AG09309 (cell line): ENCODE measurements around the gene IRF2BPL.

Source experiments
- DNase-seq: peaks from one replicate; pipeline ENCODE4 v3.0.0-alpha.2; 2010; ENCODE audit warnings: low read depth
- H3K4me3 ChIP-seq: 2 replicates; pipeline ENCODE4 v1.5.1; 2011; ENCODE audit warnings: mild to moderate bottlenecking, low read depth, low read length, moderate library complexity; ENCODE audit not compliant: control insufficient read depth
- TF ChIP-seq, protein P1 (sequence below): IDR thresholded peaks from 2 replicates; pipeline ENCODE4 v1.5.1; 2011; ENCODE audit warnings: mild to moderate bottlenecking, low read depth, low read length, inconsistent platforms; ENCODE audit not compliant: insufficient read depth, control insufficient read depth; ENCODE audit errors: missing control alignments

Gene IRF2BPL

DNA sequence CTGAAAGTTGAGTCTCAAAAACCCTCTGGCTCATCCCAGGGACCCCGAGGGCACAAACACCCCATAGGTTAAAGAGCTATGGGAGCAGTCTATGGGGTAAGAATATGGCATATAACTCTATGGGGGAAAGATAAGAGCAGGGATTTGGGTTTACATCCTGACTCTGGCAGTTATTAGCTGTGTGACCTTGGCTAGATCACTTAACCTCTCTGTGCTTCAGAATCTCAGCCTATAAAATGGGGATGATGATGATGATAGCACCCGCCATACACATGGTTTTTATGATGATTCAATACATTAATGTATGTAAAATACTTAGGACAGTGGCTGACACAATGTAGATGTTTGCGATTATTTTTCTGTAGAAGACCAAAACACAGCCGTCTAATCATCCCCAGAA lies 26.2 kb downstream of the IRF2BPL start:
- H3K4me3 ChIP-seq: no peak overlapping the region
- TF ChIP-seq, protein P1, sequence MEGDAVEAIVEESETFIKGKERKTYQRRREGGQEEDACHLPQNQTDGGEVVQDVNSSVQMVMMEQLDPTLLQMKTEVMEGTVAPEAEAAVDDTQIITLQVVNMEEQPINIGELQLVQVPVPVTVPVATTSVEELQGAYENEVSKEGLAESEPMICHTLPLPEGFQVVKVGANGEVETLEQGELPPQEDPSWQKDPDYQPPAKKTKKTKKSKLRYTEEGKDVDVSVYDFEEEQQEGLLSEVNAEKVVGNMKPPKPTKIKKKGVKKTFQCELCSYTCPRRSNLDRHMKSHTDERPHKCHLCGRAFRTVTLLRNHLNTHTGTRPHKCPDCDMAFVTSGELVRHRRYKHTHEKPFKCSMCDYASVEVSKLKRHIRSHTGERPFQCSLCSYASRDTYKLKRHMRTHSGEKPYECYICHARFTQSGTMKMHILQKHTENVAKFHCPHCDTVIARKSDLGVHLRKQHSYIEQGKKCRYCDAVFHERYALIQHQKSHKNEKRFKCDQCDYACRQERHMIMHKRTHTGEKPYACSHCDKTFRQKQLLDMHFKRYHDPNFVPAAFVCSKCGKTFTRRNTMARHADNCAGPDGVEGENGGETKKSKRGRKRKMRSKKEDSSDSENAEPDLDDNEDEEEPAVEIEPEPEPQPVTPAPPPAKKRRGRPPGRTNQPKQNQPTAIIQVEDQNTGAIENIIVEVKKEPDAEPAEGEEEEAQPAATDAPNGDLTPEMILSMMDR: no peak
- DNase-seq: no peak

DNA sequence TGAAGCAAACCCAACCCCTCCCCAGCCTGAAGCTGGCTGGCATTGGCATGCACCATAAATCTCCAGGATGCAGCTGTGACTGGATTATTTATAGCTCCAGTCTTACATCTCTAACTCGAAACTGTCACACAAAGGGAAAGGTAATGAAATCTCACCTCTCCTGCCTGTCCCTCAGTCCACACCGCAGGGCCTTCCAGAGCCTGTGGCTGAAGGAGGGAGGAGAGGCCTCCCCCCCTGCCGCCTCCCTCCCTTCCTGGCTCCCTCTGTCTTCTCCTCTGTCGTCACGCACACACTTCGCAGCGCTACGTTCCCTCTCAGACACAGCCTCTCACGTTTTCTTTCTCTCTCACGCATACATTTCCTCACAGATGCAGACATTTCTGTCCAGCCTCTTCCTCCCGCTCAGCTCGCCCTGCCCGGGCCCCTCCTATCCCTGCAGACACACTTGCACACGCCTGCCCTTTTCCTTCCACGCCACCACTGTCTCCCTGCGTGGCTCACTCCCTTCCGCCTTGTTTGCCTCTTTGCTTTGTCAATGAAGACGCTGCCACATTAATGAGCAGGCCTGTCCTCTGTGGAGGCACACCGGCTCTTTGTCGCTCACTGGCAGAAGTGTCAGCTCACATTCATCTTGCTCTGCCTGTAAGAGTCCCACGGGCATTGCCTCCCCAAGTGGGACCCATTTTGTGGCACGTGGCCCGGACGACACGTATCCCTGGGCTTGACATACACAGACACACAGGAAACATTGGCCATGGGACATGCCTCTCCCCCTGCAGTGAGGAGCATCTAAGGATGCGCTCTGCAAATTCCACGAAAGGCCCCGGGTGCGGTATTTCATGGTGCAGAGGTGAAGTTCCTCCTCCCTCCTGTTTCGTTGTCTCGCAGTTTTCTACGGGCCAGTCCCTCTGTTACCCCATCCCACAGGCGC lies 27.9 kb downstream of the IRF2BPL start:
- DNase-seq: no peak
- no peak overlapping the region for H3K4me3 ChIP-seq
- TF ChIP-seq, protein P1: no peak

DNA sequence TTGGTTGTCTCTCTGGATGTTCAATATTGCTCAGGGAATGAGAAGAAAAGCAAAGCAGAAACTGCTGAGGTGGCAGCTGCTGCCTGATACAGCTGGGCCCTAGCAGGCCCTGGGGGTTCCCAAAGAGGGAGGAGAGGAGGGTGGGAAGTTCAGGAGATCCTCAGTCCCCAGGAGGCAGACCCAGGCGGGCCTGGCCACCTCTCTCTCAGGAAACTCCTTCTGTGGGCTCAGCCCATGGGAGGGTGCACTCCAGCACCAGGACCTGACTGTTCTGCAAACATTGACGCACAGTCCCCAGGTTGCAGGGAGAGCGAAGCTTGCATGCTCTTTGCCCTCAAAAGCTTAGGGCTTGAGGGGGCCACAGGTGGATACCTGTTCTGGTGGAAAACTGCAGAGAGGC lies 29.6 kb downstream of the IRF2BPL start:
- TF ChIP-seq, protein P1: no peak
- no peak overlapping the region for H3K4me3 ChIP-seq
- DNase-seq: no peak

DNA sequence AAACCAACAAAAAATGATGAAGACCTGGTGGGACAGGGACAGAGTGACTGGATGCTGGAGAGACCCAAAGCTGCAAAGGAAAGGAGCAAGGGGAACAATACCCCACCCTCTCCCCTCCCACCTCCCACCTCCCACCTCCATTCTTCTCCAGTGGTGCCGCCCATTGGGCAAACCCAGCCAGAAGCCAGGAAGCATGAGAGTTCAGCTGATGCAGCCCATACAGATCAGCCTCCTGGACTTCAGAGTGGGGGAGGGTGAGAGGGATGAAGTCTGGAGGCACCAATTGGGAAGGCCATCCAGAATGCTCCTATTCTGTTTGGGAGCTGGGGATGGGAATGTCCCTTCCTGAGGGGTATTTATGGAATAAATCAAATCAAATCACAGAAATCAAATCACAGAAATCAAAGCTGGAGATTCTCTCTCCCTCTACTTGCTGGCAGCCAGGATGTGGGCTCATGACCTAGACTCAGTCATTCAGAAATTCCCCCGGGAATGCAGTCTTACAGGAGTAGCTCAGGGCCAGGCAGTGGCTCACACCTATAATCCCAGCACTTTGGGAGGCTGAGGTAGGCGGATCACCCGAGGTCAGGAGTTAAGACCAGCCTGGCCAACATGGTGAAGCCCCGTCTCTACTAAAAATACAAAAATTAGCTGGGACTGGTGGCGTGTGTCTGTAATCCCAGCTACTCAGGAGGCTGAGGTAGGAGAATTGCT lies 31.1 kb downstream of the IRF2BPL start:
- DNase-seq: no peak
- TF ChIP-seq, protein P1: no peak
- no peak overlapping the region for H3K4me3 ChIP-seq

DNA sequence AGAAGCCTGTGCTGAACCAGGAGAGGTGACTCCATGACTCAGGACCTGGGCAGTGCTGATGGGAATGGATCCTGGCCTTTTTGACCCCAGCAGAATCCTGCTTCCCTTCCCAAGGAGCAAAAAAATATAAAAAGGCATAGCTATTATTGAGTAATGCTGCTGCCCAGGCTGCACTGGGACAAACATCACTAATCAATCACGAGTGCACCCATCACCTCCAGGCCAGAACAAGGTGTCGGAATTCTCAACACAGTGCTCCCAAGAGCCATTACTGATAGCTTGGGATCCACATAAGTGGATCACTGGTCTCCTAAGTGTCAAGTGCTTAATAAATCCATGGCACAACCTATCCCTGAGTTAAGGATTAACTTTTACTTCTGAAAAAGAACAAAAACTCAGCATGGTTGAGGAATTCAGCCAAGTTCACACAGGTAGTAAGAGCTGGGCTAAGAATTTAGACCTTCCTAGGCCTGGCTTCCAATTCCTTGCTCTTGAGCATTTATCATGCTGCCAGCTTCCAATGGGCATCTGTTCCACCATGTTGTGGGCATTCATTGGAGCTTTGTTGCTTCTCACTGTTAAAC lies 31.9 kb downstream of the IRF2BPL start:
- no peak for DNase-seq
- TF ChIP-seq, protein P1: no peak
- H3K4me3 ChIP-seq: no peak overlapping the region

DNA sequence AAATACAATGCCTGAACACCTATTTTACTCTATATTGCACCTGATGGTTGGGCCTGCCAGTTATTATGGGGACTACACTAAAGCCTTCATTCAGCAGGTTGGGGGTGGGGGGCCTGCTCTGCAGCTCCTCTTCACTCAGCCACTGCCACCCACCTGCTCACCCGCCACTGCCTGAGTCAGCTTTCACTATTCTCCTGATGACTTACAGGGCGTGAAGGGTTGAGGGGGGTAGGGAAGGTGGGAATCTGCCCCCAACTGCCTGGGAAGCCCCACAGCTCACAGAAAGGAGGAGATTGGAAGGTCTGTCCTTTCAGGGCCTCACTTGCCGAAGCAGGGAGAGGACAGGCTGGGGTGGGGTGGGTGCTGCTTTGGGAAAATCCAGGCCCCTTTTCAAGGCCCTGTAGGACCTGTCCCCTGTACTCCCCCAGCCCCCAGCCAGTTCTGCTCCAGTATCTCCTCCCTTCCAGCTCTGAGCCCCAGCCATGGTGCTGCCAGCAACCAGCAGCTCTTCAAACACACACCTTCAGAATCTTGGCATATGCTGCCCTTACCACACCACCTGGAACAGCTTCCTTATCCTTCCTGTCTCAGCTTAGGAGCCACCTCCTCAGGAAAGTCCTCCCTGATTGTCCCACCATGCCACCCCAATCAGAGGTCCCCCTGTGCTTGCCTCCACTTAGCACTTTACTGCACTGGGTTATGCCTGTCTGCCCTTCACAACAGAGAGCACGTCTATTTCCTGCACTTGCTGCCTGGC lies 33.1 kb downstream of the IRF2BPL start:
- H3K4me3 ChIP-seq: no peak overlapping the region
- TF ChIP-seq, protein P1: no peak
- DNase-seq: no peak
